ENCODE results near the gene ZNF512. TPM values are rescaled to one million over a fixed set of nuclear protein-coding genes. Genes with fewer than 3 reads are reported as not detected.

The ZNF512 gene
- total and polyA plus RNA-seq, 9 of the 15 experiments (the other 6 are each of a cell fraction or from before 2014, with no cell fraction given): 24.7 to 101 (median 65.9) TPM

- TF ChIP-seq TARDBP (IDR thresholded peaks at IDR 0.05): 0 out of 2 replicates have a peak, but pooled peaks have one; percentile 24
- peak in 1 of 2 experiments; percentile 87; a peak in 2 of 4 replicates for TF ChIP-seq NONO (IDR thresholded peaks at IDR 0.05; ENCODE audit: low read depth in 2 of 2, low read length in 1 of 2)
- no peak for TF ChIP-seq E4F1 (CRISPR knock-in tag; IDR thresholded peaks at IDR 0.05; ENCODE audit: borderline replicate concordance)
- no peak for TF ChIP-seq TCF3 (CRISPR knock-in tag; IDR thresholded peaks at IDR 0.05)
- no peak for TF ChIP-seq CHD4 (IDR thresholded peaks at IDR 0.05; ENCODE audit: insufficient read depth, insufficient replicate concordance, low read depth, low read length, poor library complexity, severe bottlenecking)
- TF ChIP-seq HES1 (IDR thresholded peaks at IDR 0.05; ENCODE audit: low read depth): no peak
- no peak for TF ChIP-seq ZNF75A (CRISPR knock-in tag; IDR thresholded peaks at IDR 0.05)
- no peak for TF ChIP-seq MXD1 (CRISPR knock-in tag; IDR thresholded peaks at IDR 0.05; ENCODE audit: borderline replicate concordance, poor library complexity, severe bottlenecking)
- TF ChIP-seq ZNF830 (CRISPR knock-in tag; IDR thresholded peaks at IDR 0.05): 0 out of 2 replicates have a peak, but pooled peaks have one; percentile 29
- no peak for TF ChIP-seq LEF1 (IDR thresholded peaks at IDR 0.05)
- no peak for TF ChIP-seq ARID1B (IDR thresholded peaks at IDR 0.05)
- no peak for TF ChIP-seq ETV1 (tag; conservative IDR thresholded peaks at IDR 0.05; ENCODE audit: low read depth)
- no peak for TF ChIP-seq MTA1 (IDR thresholded peaks at IDR 0.05; ENCODE audit: borderline replicate concordance)
- TF ChIP-seq NFYB (IDR thresholded peaks at IDR 0.05; ENCODE audit: extremely low read depth, insufficient read length): no peak
- TF ChIP-seq GTF2B (IDR thresholded peaks at IDR 0.05; ENCODE audit: extremely low read depth, insufficient read length): no peak
These were observed 630 bp upstream of the ZNF512 start (continued) for GRCh38 chr2:27582129-27582694.

Data from K562 (cell line).